GM12878 (cell line): Measurements from ENCODE around the gene LEMD1. TPM values are rescaled to one million over a fixed set of nuclear protein-coding genes. Genes with fewer than 3 reads are reported as not detected.

Experiments used
- ATAC-seq: fragments of 200-7000 bp; cut with Tn5 transposase; 3 replicates; pipeline ENCODE4 v1.9.1; 2020; ENCODE audit warnings: mild to moderate bottlenecking, moderate library complexity
- BruUV-seq: library from RNA; stranded (reverse); fragments of 400-500 nt; replicated peaks from 2 replicates; lab custom pipeline; 2021; lab: Mats Ljungman, UMichigan
- CTCF ChIA-PET: fragments of 300-600 bp; sonication (Branson Sonifier 250); formaldehyde crosslinking; extraction: SDS; loops from one replicate; lab custom pipeline; 2021; ENCODE audit warnings: inconsistent platforms; lab: Yijun Ruan, JAX
- POLR2A ChIA-PET: fragments of 350-600 bp; formaldehyde crosslinking; extraction: SDS; loops from one replicate; lab custom pipeline; 2021; ENCODE audit warnings: inconsistent platforms; lab: Charles Lee
- RAD21 ChIA-PET: fragments of 300-600 bp; sonication (Branson Sonifier 250); formaldehyde crosslinking; loops from one replicate; lab custom pipeline; 2023; ENCODE audit warnings: antibody characterized with exemption; ENCODE audit not compliant: unreplicated experiment; lab: Charles Lee
- SMC1A ChIA-PET: fragments of 300-600 bp; sonication (Branson Sonifier 250); formaldehyde crosslinking; loops from one replicate; lab custom pipeline; 2023; ENCODE audit not compliant: unreplicated experiment, uncharacterized antibody; lab: Charles Lee
- DNase-seq: peaks from one replicate; pipeline ENCODE4 v3.0.0-alpha.2; 2011; ENCODE audit warnings: low read depth, low spot score
- FAIRE-seq: peaks from 3 replicates; lab custom pipeline; 2011; peaks lifted over from hg19 to GRCh38; lab: Jason Lieb, UNC
- H2AFZ ChIP-seq: 2 replicates; pipeline ENCODE4 v1.6.0; 2011; ENCODE audit warnings: low read depth, low read length, control low read depth; ENCODE audit not compliant: control insufficient read depth
- H3K27ac ChIP-seq: 2 replicates; pipeline ENCODE4 v1.5.1; 2011; ENCODE audit warnings: control low read depth; ENCODE audit not compliant: control insufficient read depth, insufficient read depth
- H3K27me3 ChIP-seq, 2 experiments: replicated peaks in 1 of 2; 2 replicates each; pipeline versions ENCODE4 v1.6.0 to v1.6.1; 2011; ENCODE audit warnings: low read length in 1 of 2; ENCODE audit not compliant: control insufficient read depth in 2 of 2, insufficient read depth in 2 of 2
- H3K36me3 ChIP-seq, 2 experiments: 2 replicates each; pipeline ENCODE4 v1.5.1; 2011; ENCODE audit warnings: low read length in 1 of 2; ENCODE audit not compliant: control insufficient read depth in 2 of 2, insufficient read depth in 2 of 2
- H3K4me1 ChIP-seq: 2 replicates; pipeline ENCODE4 v1.6.1; 2011; ENCODE audit warnings: mild to moderate bottlenecking, low read length, moderate library complexity, mixed read lengths; ENCODE audit not compliant: control insufficient read depth, insufficient read depth
- H3K4me2 ChIP-seq: 2 replicates; pipeline ENCODE4 v1.6.0; 2011; ENCODE audit warnings: control low read depth; ENCODE audit not compliant: control insufficient read depth, insufficient read depth
- H3K4me3 ChIP-seq: fragments of 200-600 bp; sonication (generic); 2 replicates; pipeline ENCODE4 v1.5.1; 2016
- H3K79me2 ChIP-seq: 2 replicates; pipeline ENCODE4 v1.6.0; 2011; ENCODE audit warnings: low read length; ENCODE audit not compliant: control insufficient read depth, insufficient read depth
- H3K9ac ChIP-seq: 2 replicates; pipeline ENCODE4 v1.8.0; 2011; ENCODE audit warnings: low read length, control low read depth, mixed read lengths; ENCODE audit not compliant: control insufficient read depth, insufficient read depth
- H3K9me3 ChIP-seq: replicated peaks from 3 replicates; pipeline ENCODE4 v1.5.1; 2011; ENCODE audit warnings: mild to moderate bottlenecking, low read length; ENCODE audit not compliant: control insufficient read depth, insufficient read depth
- H4K20me1 ChIP-seq: 2 replicates; pipeline ENCODE4 v1.6.0; 2011; ENCODE audit not compliant: control insufficient read depth, insufficient read depth
- BRCA1 ChIP-seq: IDR thresholded peaks from 2 replicates; pipeline ENCODE4 v1.6.1; 2011; ENCODE audit warnings: low read depth, low read length, improper control_type of control experiment
- CHD1 ChIP-seq: IDR thresholded peaks from 2 replicates; pipeline ENCODE4 v1.6.1; 2012; ENCODE audit warnings: low read depth, low read length, improper control_type of control experiment
- EGR1 ChIP-seq, 2 experiments: IDR thresholded peaks; 1 replicate in 1 of 2; 2 replicates in 1 of 2; pipeline ENCODE4 v1.6.1; 2011 to 2012; ENCODE audit warnings: low read depth in 2 of 2, low read length in 2 of 2, borderline replicate concordance in 1 of 2, mild to moderate bottlenecking in 1 of 2, moderate library complexity in 1 of 2
- IRF4 ChIP-seq: IDR thresholded peaks from 2 replicates; pipeline ENCODE4 v1.6.1; 2011; ENCODE audit warnings: low read depth, low read length
- JUNB ChIP-seq: IDR thresholded peaks from 2 replicates; pipeline ENCODE4 v1.6.1; 2016; ENCODE audit warnings: antibody characterized with exemption, mild to moderate bottlenecking
- MTA3 ChIP-seq: IDR thresholded peaks from 2 replicates; pipeline ENCODE4 v1.6.1; 2012; ENCODE audit warnings: low read length, inconsistent platforms, borderline replicate concordance
- PAX5 ChIP-seq: IDR thresholded peaks from 2 replicates; pipeline ENCODE4 v1.6.1; 2011; ENCODE audit warnings: low read depth, low read length, borderline replicate concordance
- SP1 ChIP-seq: IDR thresholded peaks from one replicate; pipeline ENCODE4 v1.6.1; 2011; ENCODE audit warnings: low read depth, low read length
- TAF1 ChIP-seq: IDR thresholded peaks from 2 replicates; pipeline ENCODE4 v1.6.1; 2011; ENCODE audit warnings: mild to moderate bottlenecking, low read depth, low read length, borderline replicate concordance
- TARDBP ChIP-seq: IDR thresholded peaks from 2 replicates; pipeline ENCODE4 v1.6.1; 2016; ENCODE audit warnings: borderline replicate concordance
- TCF12 ChIP-seq: IDR thresholded peaks from 2 replicates; pipeline ENCODE4 v1.6.1; 2011; ENCODE audit warnings: low read depth, mild to moderate bottlenecking, low read length
- TCF7 ChIP-seq: IDR thresholded peaks from 2 replicates; pipeline ENCODE4 v1.6.1; 2014; ENCODE audit warnings: antibody characterized with exemption, borderline replicate concordance
- USF2 ChIP-seq: IDR thresholded peaks from 2 replicates; pipeline ENCODE4 v1.6.1; 2011; ENCODE audit warnings: low read depth, low read length, improper control_type of control experiment, borderline replicate concordance
- WGBS: methylation state at CpG from one replicate; pipeline ENCODE4 v1.1.6; 2016; ENCODE audit warnings: low lambda C conversion rate; ENCODE audit not compliant: insufficient replicate concordance, insufficient coverage; ENCODE audit errors: missing lambda C conversion rate; 5-methylcytosine and 5-hydroxymethylcytosine counted together
- in situ Hi-C: fragments of 300-500 bp; cut with MboI; formaldehyde crosslinking; loops from 9 replicates; pipeline ENCODE4 v1.14.3; 2018; ENCODE audit warnings: mixed read lengths
- intact Hi-C: fragments of 100-400 bp; cut with micrococcal nuclease; formaldehyde crosslinking; loops from one replicate; pipeline ENCODE4 v1.14.2; 2022; ENCODE audit not compliant: unreplicated experiment
- polyA plus RNA-seq, 11 experiments: library from polyadenylated mRNA; depleted of rRNA in 4 of 11; unstranded in 6 of 11; stranded (reverse) in 5 of 11; fragments of >200 nt; fragmentation: Nextera tagmentation in 4 of 11; fragmentation: Illumina TruSeq in 1 of 11; extraction: Ambion mirVana in 4 of 11; extraction: Trizol in 1 of 11; gene quantifications; 1 replicate in 1 of 11; 2 replicates in 10 of 11; pipeline versions ENCODE4 v1.2.1 to v1.2.3, GENCODE V29; 2011 to 2016; ENCODE audit warnings: inconsistent platforms in 2 of 11, missing spikeins in 2 of 11, low read depth in 1 of 11
- total RNA-seq, 4 experiments: library from RNA; depleted of rRNA in 3 of 4; stranded (reverse); fragments of >200 nt in 3 of 4; fragmentation: Illumina TruSeq in 1 of 4; extraction: Trizol in 1 of 4; gene quantifications; 2 replicates each; pipeline versions ENCODE4 v1.2.1 to v1.2.3, GENCODE V29; 2013 to 2021
- TF ChIP-seq, protein P1 (sequence below): IDR thresholded peaks from 2 replicates; pipeline ENCODE4 v1.6.1; 2012; ENCODE audit warnings: low read length, inconsistent platforms
- TF ChIP-seq, protein P2 (sequence below): fragments of 450-650 bp; IDR thresholded peaks from 2 replicates; pipeline ENCODE4 v1.6.1; 2014; ENCODE audit warnings: mild to moderate bottlenecking

The LEMD1 gene
- total and polyA plus RNA-seq, 10 of the 15 experiments (the other 5 are each of a cell fraction or from before 2014, with no cell fraction given): 0.19 to 1.2 (median 0.26) TPM; not detected in 7

DNA sequence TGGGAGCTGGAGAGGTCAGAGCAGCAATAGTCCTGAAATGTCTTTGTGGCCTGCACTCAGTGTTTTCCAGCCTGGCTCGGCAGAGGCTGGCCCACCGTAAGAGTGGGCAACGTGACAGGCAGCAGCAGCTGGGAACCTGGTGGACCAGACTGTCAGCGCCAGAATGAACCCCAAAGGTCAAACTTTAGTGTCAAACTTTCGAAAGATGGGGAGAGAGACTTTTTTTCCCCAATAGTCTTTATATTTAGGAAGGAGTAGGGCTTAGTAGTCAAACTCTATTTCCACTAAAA, 23.7 kb upstream of the LEMD1 start:
- no peak for FAIRE-seq
- Histone ChIP-seq H3K36me3 (no peaks in the 10 kb centered on the region), H3K9me3 (no peaks in the 10 kb centered on the region), H3K9ac (no peak overlapping the region), H3K4me3 (no peak overlapping the region), H3K79me2 (no peaks in the 10 kb centered on the region), H4K20me1 (no peaks in the 10 kb centered on the region), H3K4me2 (no peak overlapping the region), H2AFZ (no peak overlapping the region), H3K4me1 (peaks cover 19% of the 10 kb centered on the region), H3K27ac (no peak overlapping the region), H3K27me3 (no peaks in the 10 kb centered on the region; a peak in 1 of 4 replicates)
- TF ChIP-seq BRCA1 (no peak), EGR1 (IDR thresholded peaks at IDR 0.05; ENCODE audit: borderline replicate concordance in 1 of 2, low read depth in 2 of 2, low read length in 2 of 2) (no peak), TAF1 (no peak), TCF7 (no peak), SP1 (no peak), MTA3 (no peak), IRF4 (no peak), TARDBP (no peak), PAX5 (no peak), USF2 (no peak), TCF12 (no peak), CHD1 (no peak), JUNB (no peak)
- TF ChIP-seq, protein P1, sequence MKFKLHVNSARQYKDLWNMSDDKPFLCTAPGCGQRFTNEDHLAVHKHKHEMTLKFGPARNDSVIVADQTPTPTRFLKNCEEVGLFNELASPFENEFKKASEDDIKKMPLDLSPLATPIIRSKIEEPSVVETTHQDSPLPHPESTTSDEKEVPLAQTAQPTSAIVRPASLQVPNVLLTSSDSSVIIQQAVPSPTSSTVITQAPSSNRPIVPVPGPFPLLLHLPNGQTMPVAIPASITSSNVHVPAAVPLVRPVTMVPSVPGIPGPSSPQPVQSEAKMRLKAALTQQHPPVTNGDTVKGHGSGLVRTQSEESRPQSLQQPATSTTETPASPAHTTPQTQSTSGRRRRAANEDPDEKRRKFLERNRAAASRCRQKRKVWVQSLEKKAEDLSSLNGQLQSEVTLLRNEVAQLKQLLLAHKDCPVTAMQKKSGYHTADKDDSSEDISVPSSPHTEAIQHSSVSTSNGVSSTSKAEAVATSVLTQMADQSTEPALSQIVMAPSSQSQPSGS: no peak
- TF ChIP-seq, protein P2, sequence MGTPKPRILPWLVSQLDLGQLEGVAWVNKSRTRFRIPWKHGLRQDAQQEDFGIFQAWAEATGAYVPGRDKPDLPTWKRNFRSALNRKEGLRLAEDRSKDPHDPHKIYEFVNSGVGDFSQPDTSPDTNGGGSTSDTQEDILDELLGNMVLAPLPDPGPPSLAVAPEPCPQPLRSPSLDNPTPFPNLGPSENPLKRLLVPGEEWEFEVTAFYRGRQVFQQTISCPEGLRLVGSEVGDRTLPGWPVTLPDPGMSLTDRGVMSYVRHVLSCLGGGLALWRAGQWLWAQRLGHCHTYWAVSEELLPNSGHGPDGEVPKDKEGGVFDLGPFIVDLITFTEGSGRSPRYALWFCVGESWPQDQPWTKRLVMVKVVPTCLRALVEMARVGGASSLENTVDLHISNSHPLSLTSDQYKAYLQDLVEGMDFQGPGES: no peak
- in situ Hi-C loops (no loop called here), intact Hi-C loops (no loop called here)
- no peak for ATAC-seq
- WGBS: 13% methylated on average over 5 of the region's 5 CpGs
- DNase-seq: no peak
- BruUV-seq: no TSS peak
- CTCF ChIA-PET: interaction anchor here (1.2 to 3.7 kb wide), 4 partner anchors 15 to 110 kb away, joined by 3 to 11 read pairs (median 6); no protein-coding TSS in a partner anchor
- RAD21 ChIA-PET: interaction anchor here (5.0 kb wide), 1 partner anchor 41 kb away, joined by 36 read pairs; no protein-coding TSS in a partner anchor
- SMC1A ChIA-PET: interaction anchor here (0.7 to 1.1 kb wide), 3 partner anchors 30 to 39 kb away, joined by 3 read pairs; no protein-coding TSS in a partner anchor
- POLR2A ChIA-PET: interaction anchor here (0.6 kb wide), 1 partner anchor 16 kb away, joined by 4 read pairs; no protein-coding TSS in a partner anchor
